Esophagus muscularis mucosa (tissue), 4 donors: Measurements from ENCODE around the gene PAF1. TPM values are rescaled to one million over a fixed set of nuclear protein-coding genes. Genes with fewer than 3 reads are reported as not detected.

ENCODE experiments used
- DNase-seq: peaks from one replicate; pipeline ENCODE4 v3.0.0-alpha.2; 2017; ENCODE audit errors: extremely low spot score
- H3K27ac ChIP-seq, 4 donors: fragments of 200-600 bp; sonication (generic); replicated peaks in 1 of 4; 1 replicate in 3 of 4; 2 replicates in 1 of 4; pipeline ENCODE4 v1.5.1; 2016 to 2019; ENCODE audit warnings: mild to moderate bottlenecking in 1 of 4
- H3K27me3 ChIP-seq, 4 donors: fragments of 200-600 bp; sonication (generic); one replicate each; pipeline versions ENCODE4 v1.5.1 to v1.6.0; 2016 to 2019
- H3K36me3 ChIP-seq, 4 donors: fragments of 200-600 bp; sonication (generic); one replicate each; pipeline ENCODE4 v1.5.1; 2016 to 2019
- H3K4me1 ChIP-seq, 4 donors: fragments of 200-600 bp; sonication (generic); one replicate each; pipeline ENCODE4 v1.5.1; 2016 to 2019
- H3K4me3 ChIP-seq, 4 donors: fragments of 200-600 bp; sonication (generic); 1 replicate in 2 of 4; 2 replicates in 2 of 4; pipeline ENCODE4 v1.5.1; 2016 to 2019; ENCODE audit warnings: mild to moderate bottlenecking in 4 of 4, moderate library complexity in 1 of 4
- H3K9me3 ChIP-seq, 4 donors: fragments of 200-600 bp; sonication (generic); 1 replicate in 3 of 4; 2 replicates in 1 of 4; pipeline ENCODE4 v1.5.1; 2016 to 2019
- EP300 ChIP-seq: sonication (generic); formaldehyde crosslinking; IDR thresholded peaks from one replicate; pipeline ENCODE4 v1.6.1; 2017; ENCODE audit warnings: antibody characterized with exemption
- POLR2A ChIP-seq: fragments of 450-650 bp; IDR thresholded peaks from one replicate; pipeline ENCODE4 v1.6.1; 2017; ENCODE audit warnings: antibody characterized with exemption, moderate library complexity, mild to moderate bottlenecking, low read depth
- POLR2AphosphoS5 ChIP-seq, 2 donors: sonication (generic); formaldehyde crosslinking; IDR thresholded peaks; one replicate each; pipeline ENCODE4 v1.6.1; 2017; ENCODE audit warnings: antibody characterized with exemption in 2 of 2
- WGBS: methylation state at CpG from one replicate; pipeline ENCODE4 v1.1.5; 2018; 5-methylcytosine and 5-hydroxymethylcytosine counted together
- intact Hi-C: fragments of 100-400 bp; cut with DNase I; formaldehyde crosslinking; loops from one replicate; pipeline ENCODE4 v1.15.1; 2023
- small RNA-seq, 3 donors: library from RNA; depleted of rRNA; stranded (forward); fragments of <200 nt; gene quantifications; one replicate each; pipeline ENCODE3, GENCODE V24; 2016
- total RNA-seq, 4 donors: library from RNA; depleted of rRNA; stranded (reverse); fragments of >200 nt; gene quantifications; one replicate each; pipeline versions ENCODE4 v1.1.0 to v1.2.1, GENCODE V29; 2016
- TF ChIP-seq, protein P1 (sequence below), 3 experiments: fragments of 200-600 bp in 2 of 3; fragments of 450-650 bp in 1 of 3; sonication (generic) in 2 of 3; IDR thresholded peaks; one replicate each; pipeline ENCODE4 v1.5.1; 2017 to 2019; ENCODE audit warnings: antibody characterized with exemption in 3 of 3, mild to moderate bottlenecking in 2 of 3, moderate library complexity in 1 of 3

PAF1 gene
- total RNA-seq, 4 donors from 2014 or later = 31.6 to 47.2 (median 41.5) TPM

DNA sequence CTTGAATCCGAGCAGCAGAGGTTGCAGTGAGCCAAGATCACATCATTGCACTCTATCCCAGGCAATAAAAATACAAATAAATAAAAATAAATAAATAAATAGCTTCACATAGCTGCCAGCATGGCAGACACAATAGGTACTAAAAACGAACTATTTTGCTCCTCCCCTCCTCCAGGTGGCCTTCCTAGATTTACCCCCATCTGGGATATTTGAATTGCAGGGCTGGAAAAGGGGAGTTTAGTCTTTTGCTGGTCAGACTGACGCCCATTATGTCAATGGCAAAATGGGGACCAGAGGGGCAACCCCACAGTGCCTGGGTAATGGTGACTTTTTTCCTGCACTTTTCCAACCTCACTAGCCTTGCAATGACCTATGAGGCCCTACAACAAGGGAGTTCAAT, 54.4 kb downstream of the PAF1 start:
- Histone ChIP-seq H3K27ac (peak overlapping the region in 3 of 4 donors; percentile 42 to 52 (median 50)), H3K36me3 (no peaks in the 10 kb centered on the region), H3K4me1 (peaks cover 6 to 18% (median 12%) of the 10 kb centered on the region in 4 donors), H3K27me3 (no peaks in the 10 kb centered on the region), H3K9me3 (no peaks in the 10 kb centered on the region), H3K4me3 (no peak overlapping the region)
- WGBS = 70% methylated on average over 3 of the region's 3 CpGs
- TF ChIP-seq POLR2A (no peak), POLR2AphosphoS5 (IDR thresholded peaks at IDR 0.05) (no peak), EP300 (no peak)
- TF ChIP-seq, protein P1, sequence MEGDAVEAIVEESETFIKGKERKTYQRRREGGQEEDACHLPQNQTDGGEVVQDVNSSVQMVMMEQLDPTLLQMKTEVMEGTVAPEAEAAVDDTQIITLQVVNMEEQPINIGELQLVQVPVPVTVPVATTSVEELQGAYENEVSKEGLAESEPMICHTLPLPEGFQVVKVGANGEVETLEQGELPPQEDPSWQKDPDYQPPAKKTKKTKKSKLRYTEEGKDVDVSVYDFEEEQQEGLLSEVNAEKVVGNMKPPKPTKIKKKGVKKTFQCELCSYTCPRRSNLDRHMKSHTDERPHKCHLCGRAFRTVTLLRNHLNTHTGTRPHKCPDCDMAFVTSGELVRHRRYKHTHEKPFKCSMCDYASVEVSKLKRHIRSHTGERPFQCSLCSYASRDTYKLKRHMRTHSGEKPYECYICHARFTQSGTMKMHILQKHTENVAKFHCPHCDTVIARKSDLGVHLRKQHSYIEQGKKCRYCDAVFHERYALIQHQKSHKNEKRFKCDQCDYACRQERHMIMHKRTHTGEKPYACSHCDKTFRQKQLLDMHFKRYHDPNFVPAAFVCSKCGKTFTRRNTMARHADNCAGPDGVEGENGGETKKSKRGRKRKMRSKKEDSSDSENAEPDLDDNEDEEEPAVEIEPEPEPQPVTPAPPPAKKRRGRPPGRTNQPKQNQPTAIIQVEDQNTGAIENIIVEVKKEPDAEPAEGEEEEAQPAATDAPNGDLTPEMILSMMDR (IDR thresholded peaks at IDR 0.05) = no peak
- no peak for DNase-seq
- intact Hi-C loops = no loop called here

Small RNAs within 50 kb of the gene (small RNA-seq; reads per million reads assigned to genes)
- gene AC011445.2 (0 to 0.51 (median 0.25) reads per million in 3 donors), gene MIR4530 (0 reads per million in 3 donors), gene RN7SL566P (0 reads per million in 3 donors)

Other genes starting within 250 kb of the PAF1 start
- gene NCCRP1, start 194.1 kb downstream of the PAF1 start, total RNA-seq = under 1 TPM in 3 of 4 donors, not detected in 1; 0.17 to 0.42 (median 0.39) TPM
- gene SYCN, start 186.8 kb downstream of the PAF1 start, total RNA-seq = not detected
- not detected for gene IFNL3, start 146.1 kb downstream of the PAF1 start, total RNA-seq
- not detected for gene IFNL4, start 142.2 kb downstream of the PAF1 start, total RNA-seq
- not detected for gene IFNL2, start 122.7 kb downstream of the PAF1 start, total RNA-seq
- not detected for gene IFNL1, start 94.7 kb downstream of the PAF1 start, total RNA-seq
- gene LRFN1, start 70.2 kb downstream of the PAF1 start, total RNA-seq = 1 to 10 TPM in 2 of 4 donors, under 1 TPM in 2; 0.50 to 2.5 (median 1.4) TPM
- 10 to 100 TPM in 2 of 4 donors, 1 to 10 TPM in 2; 4.2 to 26.2 (median 12.0) TPM for gene GMFG, start 55.1 kb downstream of the PAF1 start, total RNA-seq
- 100 to 1,000 TPM in 2 of 4 donors, 10 to 100 TPM in 2; 59.8 to 138 (median 104) TPM for gene SAMD4B, start 48.7 kb downstream of the PAF1 start, total RNA-seq
- 10 to 100 TPM; 24.9 to 58.0 (median 38.3) TPM for gene MED29, start 272 bp upstream of the PAF1 start, total RNA-seq
- 100 to 1,000 TPM; 135 to 577 (median 196) TPM for gene ZFP36, start 15.7 kb upstream of the PAF1 start, total RNA-seq
- 10 to 100 TPM; 16.7 to 38.4 (median 22.2) TPM for gene PLEKHG2, start 21.6 kb upstream of the PAF1 start, total RNA-seq
- 1,000 to 10,000 TPM; 1,316 to 2,441 (median 1,971) TPM for gene RPS16, start 44.8 kb upstream of the PAF1 start, total RNA-seq
- gene SUPT5H, start 54.5 kb upstream of the PAF1 start, total RNA-seq = 100 to 1,000 TPM in 1 of 4 donors, 10 to 100 TPM in 3; 87.6 to 101 (median 91.5) TPM
- 10 to 100 TPM; 36.1 to 58.0 (median 51.3) TPM for gene TIMM50, start 89.7 kb upstream of the PAF1 start, total RNA-seq
- gene DLL3, start 107.8 kb upstream of the PAF1 start, total RNA-seq = not detected
- not detected for gene SELENOV, start 124.0 kb upstream of the PAF1 start, total RNA-seq
- 1 to 10 TPM; 3.0 to 6.4 (median 6.1) TPM for gene EID2B, start 141.7 kb upstream of the PAF1 start, total RNA-seq
- gene EID2, start 149.1 kb upstream of the PAF1 start, total RNA-seq = 10 to 100 TPM; 13.9 to 26.4 (median 18.9) TPM
- not detected for gene LGALS13, start 211.4 kb upstream of the PAF1 start, total RNA-seq